Neural progenitor cell (in vitro differentiated cells): ENCODE results near the gene RNASE7. TPM values are rescaled to one million over a fixed set of nuclear protein-coding genes. Genes with fewer than 3 reads are reported as not detected.

ENCODE experiments used
- DNase-seq: peaks from one replicate; pipeline ENCODE4 v3.0.0-alpha.2; 2016; ENCODE audit warnings: low spot score
- H2AFZ ChIP-seq: fragments of 200-600 bp; sonication (generic); replicated peaks from 2 replicates; pipeline ENCODE4 v1.6.1; 2016; ENCODE audit warnings: antibody characterized with exemption
- H3F3A ChIP-seq: fragments of 200-600 bp; sonication (generic); 2 replicates; pipeline ENCODE4 v1.6.1; 2016; ENCODE audit warnings: antibody characterized with exemption, low read depth
- H3K27ac ChIP-seq: fragments of 200-600 bp; sonication (generic); 2 replicates; pipeline ENCODE4 v1.5.1; 2016; ENCODE audit warnings: mild to moderate bottlenecking
- H3K27me3 ChIP-seq: fragments of 200-600 bp; sonication (generic); 2 replicates; pipeline ENCODE4 v1.6.1; 2016; ENCODE audit warnings: mild to moderate bottlenecking, moderate library complexity
- H3K36me3 ChIP-seq: fragments of 200-600 bp; sonication (generic); 2 replicates; pipeline ENCODE4 v1.5.1; 2016
- H3K4me1 ChIP-seq: fragments of 200-600 bp; sonication (generic); 2 replicates; pipeline ENCODE4 v1.6.1; 2016; ENCODE audit warnings: mixed run types
- H3K4me2 ChIP-seq: fragments of 200-600 bp; sonication (generic); 2 replicates; pipeline ENCODE4 v1.6.1; 2016
- H3K4me3 ChIP-seq: fragments of 200-600 bp; sonication (generic); 2 replicates; pipeline ENCODE4 v1.5.1; 2016
- H3K79me2 ChIP-seq: fragments of 200-600 bp; sonication (generic); 2 replicates; pipeline ENCODE4 v1.6.1; 2016; ENCODE audit warnings: low read depth
- H3K9ac ChIP-seq: fragments of 200-600 bp; sonication (generic); 2 replicates; pipeline ENCODE4 v1.6.1; 2016
- H3K9me3 ChIP-seq: fragments of 200-600 bp; sonication (generic); 2 replicates; pipeline ENCODE4 v1.5.1; 2016; ENCODE audit warnings: low read depth
- H4K20me1 ChIP-seq: fragments of 200-600 bp; sonication (generic); 2 replicates; pipeline ENCODE4 v1.6.1; 2016; ENCODE audit warnings: low read depth
- H3K27ac Mint-ChIP-seq: 3 replicates; pipeline ENCODE4 v1.8.0; 2021; ENCODE audit warnings: mixed read lengths
- H3K27me3 Mint-ChIP-seq: 2 replicates; pipeline ENCODE4 v1.8.0; 2022; ENCODE audit warnings: low read depth, mild to moderate bottlenecking, inconsistent platforms, moderate library complexity, mixed read lengths; ENCODE audit not compliant: insufficient read depth
- H3K36me3 Mint-ChIP-seq: 3 replicates; pipeline ENCODE4 v1.8.0; 2021; ENCODE audit warnings: mixed read lengths
- H3K4me1 Mint-ChIP-seq: 3 replicates; pipeline ENCODE4 v1.8.0; 2021; ENCODE audit warnings: mixed read lengths
- H3K4me3 Mint-ChIP-seq: 3 replicates; pipeline ENCODE4 v1.8.0; 2021; ENCODE audit warnings: mild to moderate bottlenecking, moderate library complexity, mixed read lengths
- H3K9me3 Mint-ChIP-seq: 3 replicates; pipeline ENCODE4 v1.8.0; 2020; ENCODE audit warnings: mixed read lengths
- CTCF ChIP-seq: fragments of 200-600 bp; sonication (generic); IDR thresholded peaks from 2 replicates; pipeline ENCODE4 v1.5.1; 2017; ENCODE audit warnings: antibody characterized with exemption, mild to moderate bottlenecking
- EZH2 ChIP-seq: fragments of 200-600 bp; sonication (generic); IDR thresholded peaks from 2 replicates; pipeline ENCODE4 v1.6.1; 2017; ENCODE audit warnings: antibody characterized with exemption, mild to moderate bottlenecking, moderate library complexity
- EZH2phosphoT487 ChIP-seq: fragments of 200-600 bp; sonication (generic); IDR thresholded peaks from 2 replicates; pipeline ENCODE4 v1.6.1; 2017; ENCODE audit warnings: antibody characterized with exemption
- total RNA-seq: library from RNA; depleted of rRNA; stranded (reverse); fragments of >200 nt; gene quantifications from 2 replicates; pipeline ENCODE4 v1.2.3, GENCODE V29; 2015; ENCODE audit warnings: low replicate concordance

RNASE7 gene
- total RNA-seq, 1 donor from 2014 or later: not detected

- TF ChIP-seq EZH2: no peak
- no peak overlapping the region for H3K27ac Mint-ChIP-seq
- H3K27ac ChIP-seq: no peak overlapping the region
- H3K4me3 Mint-ChIP-seq: no peak overlapping the region
- no peaks in the 10 kb centered on the region for H3K9me3 Mint-ChIP-seq
- H3K79me2 ChIP-seq: peaks cover 23% of the 10 kb centered on the region
- H3K27me3 Mint-ChIP-seq: peaks cover 6% of the 10 kb centered on the region
- no peak for DNase-seq
- peaks cover 33% of the 10 kb centered on the region for H3F3A ChIP-seq
- H3K27me3 ChIP-seq: no peaks in the 10 kb centered on the region
- H3K4me3 ChIP-seq: no peak overlapping the region
- H3K4me2 ChIP-seq: no peak overlapping the region
- peaks cover 8% of the 10 kb centered on the region for H3K4me1 ChIP-seq
- peaks cover 13% of the 10 kb centered on the region for H4K20me1 ChIP-seq
- H3K36me3 Mint-ChIP-seq: peaks cover 42% of the 10 kb centered on the region
- no peaks in the 10 kb centered on the region for H3K9me3 ChIP-seq
- no peak overlapping the region for H3K9ac ChIP-seq
- H3K4me1 Mint-ChIP-seq: peaks cover 23% of the 10 kb centered on the region
- H3K36me3 ChIP-seq: no peaks in the 10 kb centered on the region
- no peak overlapping the region for H2AFZ ChIP-seq
Measured at GRCh38 chr14:21073921-21074320, 31.8 kb downstream of the RNASE7 start.

DNA sequence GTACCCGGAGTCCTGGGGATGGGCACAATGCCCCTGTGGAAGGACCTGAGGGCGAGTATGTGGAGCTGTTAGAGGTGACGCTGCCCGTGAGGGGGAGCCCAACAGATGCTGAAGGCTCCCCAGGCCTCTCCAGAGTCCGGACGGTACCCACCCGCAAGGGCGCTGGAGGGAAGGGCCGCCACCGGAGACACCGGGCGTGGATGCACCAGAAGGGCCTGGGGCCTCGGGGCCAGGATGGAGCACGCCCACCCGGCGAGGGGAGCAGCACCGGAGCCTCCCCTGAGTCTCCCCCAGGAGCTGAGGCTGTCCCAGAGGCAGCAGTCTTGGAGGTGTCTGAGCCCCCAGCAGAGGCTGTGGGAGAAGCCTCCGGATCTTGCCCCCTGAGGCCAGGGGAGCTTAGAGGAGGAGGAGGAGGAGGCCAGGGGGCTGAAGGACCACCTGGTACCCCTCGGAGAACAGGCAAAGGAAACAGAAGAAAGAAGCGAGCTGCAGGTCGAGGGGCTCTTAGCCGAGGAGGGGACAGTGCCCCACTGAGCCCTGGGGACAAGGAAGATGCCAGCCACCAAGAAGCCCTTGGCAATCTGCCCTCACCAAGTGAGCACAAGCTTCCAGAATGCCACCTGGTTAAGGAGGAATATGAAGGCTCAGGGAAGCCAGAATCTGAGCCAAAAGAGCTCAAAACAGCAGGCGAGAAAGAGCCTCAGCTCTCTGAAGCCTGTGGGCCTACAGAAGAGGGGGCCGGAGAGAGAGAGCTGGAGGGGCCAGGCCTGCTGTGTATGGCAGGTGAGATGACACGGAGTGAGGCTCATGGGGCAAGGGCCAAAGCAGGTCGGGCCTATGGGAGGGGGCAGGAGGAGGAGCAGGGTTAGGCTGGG, 32.5 kb downstream of the RNASE7 start:
- no peak for TF ChIP-seq EZH2
- TF ChIP-seq EZH2phosphoT487: no peak
- TF ChIP-seq CTCF: no peak
- no peak overlapping the region for H3K4me3 ChIP-seq
- no peak overlapping the region for H3K9ac ChIP-seq
- H2AFZ ChIP-seq: no peak overlapping the region
- H3K79me2 ChIP-seq: peaks cover 23% of the 10 kb centered on the region
- no peak for DNase-seq
- Mint-ChIP-seq H3K4me3 (no peak overlapping the region), H3K27ac (no peak overlapping the region), H3K4me1 (peaks cover 17% of the 10 kb centered on the region), H3K36me3 (peaks cover 46% of the 10 kb centered on the region), H3K27me3 (peaks cover 6% of the 10 kb centered on the region), H3K9me3 (no peaks in the 10 kb centered on the region)
- H3K27me3 ChIP-seq: no peaks in the 10 kb centered on the region
- H3K36me3 ChIP-seq: no peaks in the 10 kb centered on the region
- H3K27ac ChIP-seq: no peak overlapping the region
- H3K4me1 ChIP-seq: peaks cover 8% of the 10 kb centered on the region
- H3K9me3 ChIP-seq: no peaks in the 10 kb centered on the region
- H4K20me1 ChIP-seq: peaks cover 13% of the 10 kb centered on the region
- H3K4me2 ChIP-seq: no peak overlapping the region
- H3F3A ChIP-seq: peaks cover 26% of the 10 kb centered on the region

- Mint-ChIP-seq H3K9me3 (no peaks in the 10 kb centered on the region), H3K27me3 (peaks cover 6% of the 10 kb centered on the region)
- no peaks in the 10 kb centered on the region for H3K36me3 ChIP-seq
Measured at GRCh38 chr14:21075719-21076437, 33.7 kb downstream of the RNASE7 start.

More at GRCh38 chr14:21075719-21076437, 33.7 kb downstream of the RNASE7 start:
- no peak for DNase-seq
- H3K27ac ChIP-seq: no peak overlapping the region
- H3K4me1 ChIP-seq: peaks cover 8% of the 10 kb centered on the region
- no peaks in the 10 kb centered on the region for H3K9me3 ChIP-seq
- no peak overlapping the region for H2AFZ ChIP-seq
- peaks cover 13% of the 10 kb centered on the region for H4K20me1 ChIP-seq
- TF ChIP-seq EZH2 (no peak), CTCF (no peak), EZH2phosphoT487 (no peak)
- H3K4me3 Mint-ChIP-seq: no peak overlapping the region
- H3K27ac Mint-ChIP-seq: no peak overlapping the region
- H3K9ac ChIP-seq: no peak overlapping the region
- peaks cover 15% of the 10 kb centered on the region for H3K4me1 Mint-ChIP-seq
- H3K4me2 ChIP-seq: no peak overlapping the region
- H3F3A ChIP-seq: peaks cover 14% of the 10 kb centered on the region
- no peak overlapping the region for H3K4me3 ChIP-seq
- H3K79me2 ChIP-seq: peaks cover 20% of the 10 kb centered on the region
- peaks cover 52% of the 10 kb centered on the region for H3K36me3 Mint-ChIP-seq
- no peaks in the 10 kb centered on the region for H3K27me3 ChIP-seq
